ENCODE data around the gene ACAT2. TPM values are rescaled to one million over a fixed set of nuclear protein-coding genes. Genes with fewer than 3 reads are reported as not detected.
"Not testable (repeated sequence)": the region's sequence is repeated elsewhere in the genome, so short reads cannot be mapped to it uniquely, and the experiment has no call there.

Gene ACAT2
- total RNA-seq, 4 donors from 2014 or later = 5.6 to 19.6 (median 11.2) TPM

DNA sequence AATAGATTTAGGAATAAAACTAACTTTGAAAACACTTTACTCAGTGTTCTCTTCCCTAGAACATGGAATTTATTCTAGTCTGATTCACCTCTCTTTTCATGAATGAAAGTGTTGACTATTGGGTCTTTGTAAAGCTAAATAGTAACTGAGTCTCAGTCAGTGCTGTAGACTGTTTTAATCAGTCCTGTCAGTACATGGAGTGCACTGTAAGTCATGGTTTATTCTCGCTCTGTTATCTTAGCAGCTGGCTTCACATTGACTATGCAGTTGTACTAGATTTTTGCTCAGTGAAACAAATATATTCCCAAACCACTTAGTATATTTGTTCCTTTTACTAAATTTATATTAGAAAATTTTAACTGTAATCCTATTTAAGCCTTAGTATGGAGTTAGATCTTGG is 15.1 kb upstream of the ACAT2 start:
- no peak overlapping the region for H3K4me3 ChIP-seq
- no peaks in the 10 kb centered on the region for H3K36me3 ChIP-seq
- no peak overlapping the region for H3K27ac ChIP-seq
- no peak for DNase-seq
- intact Hi-C loops (cut with DNase I; ENCODE audit: low total_unique reads) = no loop called here
- H3K4me1 ChIP-seq = peaks cover 0 to 4% of the 10 kb centered on the region in 2 donors
- no peaks in the 10 kb centered on the region for H3K9me3 ChIP-seq
- TF ChIP-seq, protein P1, sequence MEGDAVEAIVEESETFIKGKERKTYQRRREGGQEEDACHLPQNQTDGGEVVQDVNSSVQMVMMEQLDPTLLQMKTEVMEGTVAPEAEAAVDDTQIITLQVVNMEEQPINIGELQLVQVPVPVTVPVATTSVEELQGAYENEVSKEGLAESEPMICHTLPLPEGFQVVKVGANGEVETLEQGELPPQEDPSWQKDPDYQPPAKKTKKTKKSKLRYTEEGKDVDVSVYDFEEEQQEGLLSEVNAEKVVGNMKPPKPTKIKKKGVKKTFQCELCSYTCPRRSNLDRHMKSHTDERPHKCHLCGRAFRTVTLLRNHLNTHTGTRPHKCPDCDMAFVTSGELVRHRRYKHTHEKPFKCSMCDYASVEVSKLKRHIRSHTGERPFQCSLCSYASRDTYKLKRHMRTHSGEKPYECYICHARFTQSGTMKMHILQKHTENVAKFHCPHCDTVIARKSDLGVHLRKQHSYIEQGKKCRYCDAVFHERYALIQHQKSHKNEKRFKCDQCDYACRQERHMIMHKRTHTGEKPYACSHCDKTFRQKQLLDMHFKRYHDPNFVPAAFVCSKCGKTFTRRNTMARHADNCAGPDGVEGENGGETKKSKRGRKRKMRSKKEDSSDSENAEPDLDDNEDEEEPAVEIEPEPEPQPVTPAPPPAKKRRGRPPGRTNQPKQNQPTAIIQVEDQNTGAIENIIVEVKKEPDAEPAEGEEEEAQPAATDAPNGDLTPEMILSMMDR (IDR thresholded peaks at IDR 0.05) = no peak
- no peak for TF ChIP-seq POLR2A (IDR thresholded peaks at IDR 0.05)
- H3K27me3 ChIP-seq = no peaks in the 10 kb centered on the region

DNA sequence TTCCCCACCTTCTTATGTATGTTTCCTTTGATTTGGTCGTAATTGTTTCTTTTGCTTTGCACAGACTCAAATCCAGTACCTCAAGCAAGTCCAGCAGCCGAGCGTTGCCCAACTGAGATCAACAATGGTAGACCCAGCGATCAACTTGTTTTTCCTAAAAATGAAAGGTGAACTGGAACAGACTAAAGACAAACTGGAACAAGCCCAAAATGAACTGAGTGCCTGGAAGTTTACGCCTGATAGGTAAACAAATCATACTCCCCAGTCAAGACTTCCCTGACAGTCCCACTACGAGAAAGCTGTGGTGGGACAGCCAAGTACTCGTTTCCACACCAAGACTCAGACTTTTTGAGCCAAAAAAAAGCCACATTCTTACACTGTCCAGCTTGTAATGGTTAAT is 13.7 kb upstream of the ACAT2 start:
- H3K4me3 ChIP-seq; H3K4me1 ChIP-seq; intact Hi-C loops (cut with DNase I; ENCODE audit: low total_unique reads); H3K27ac ChIP-seq; H3K27me3 ChIP-seq; DNase-seq; H3K9me3 ChIP-seq; H3K36me3 ChIP-seq: not testable (repeated sequence)

DNA sequence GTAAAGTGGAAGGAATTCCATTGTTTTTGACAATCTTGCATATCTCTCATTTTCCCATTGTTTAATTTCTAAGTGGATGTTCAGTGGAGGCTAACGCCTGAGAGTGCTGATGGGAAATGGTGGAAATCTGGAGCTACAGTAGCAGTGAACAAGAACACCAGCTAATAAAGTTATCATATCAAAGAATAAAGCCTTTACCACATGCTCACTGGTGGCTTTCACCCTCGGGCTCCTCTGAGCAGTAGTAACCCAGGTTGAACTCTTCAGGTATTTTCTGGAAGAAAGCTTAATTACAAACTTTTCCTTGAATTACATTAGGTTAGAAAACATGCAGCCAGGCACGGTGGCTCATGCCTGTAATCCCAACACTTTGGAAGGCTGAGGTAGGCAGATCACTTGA is 10.4 kb upstream of the ACAT2 start:
- no peak for DNase-seq
- Histone ChIP-seq H3K4me1 (no peaks in the 10 kb centered on the region), H3K27me3 (no peaks in the 10 kb centered on the region), H3K4me3 (no peak overlapping the region), H3K36me3 (no peaks in the 10 kb centered on the region), H3K9me3 (no peaks in the 10 kb centered on the region), H3K27ac (no peak overlapping the region)
- intact Hi-C loops (cut with DNase I; ENCODE audit: low total_unique reads) = no loop called here
- TF ChIP-seq, protein P1 (IDR thresholded peaks at IDR 0.05) = no peak
- TF ChIP-seq POLR2A (IDR thresholded peaks at IDR 0.05) = no peak

DNA sequence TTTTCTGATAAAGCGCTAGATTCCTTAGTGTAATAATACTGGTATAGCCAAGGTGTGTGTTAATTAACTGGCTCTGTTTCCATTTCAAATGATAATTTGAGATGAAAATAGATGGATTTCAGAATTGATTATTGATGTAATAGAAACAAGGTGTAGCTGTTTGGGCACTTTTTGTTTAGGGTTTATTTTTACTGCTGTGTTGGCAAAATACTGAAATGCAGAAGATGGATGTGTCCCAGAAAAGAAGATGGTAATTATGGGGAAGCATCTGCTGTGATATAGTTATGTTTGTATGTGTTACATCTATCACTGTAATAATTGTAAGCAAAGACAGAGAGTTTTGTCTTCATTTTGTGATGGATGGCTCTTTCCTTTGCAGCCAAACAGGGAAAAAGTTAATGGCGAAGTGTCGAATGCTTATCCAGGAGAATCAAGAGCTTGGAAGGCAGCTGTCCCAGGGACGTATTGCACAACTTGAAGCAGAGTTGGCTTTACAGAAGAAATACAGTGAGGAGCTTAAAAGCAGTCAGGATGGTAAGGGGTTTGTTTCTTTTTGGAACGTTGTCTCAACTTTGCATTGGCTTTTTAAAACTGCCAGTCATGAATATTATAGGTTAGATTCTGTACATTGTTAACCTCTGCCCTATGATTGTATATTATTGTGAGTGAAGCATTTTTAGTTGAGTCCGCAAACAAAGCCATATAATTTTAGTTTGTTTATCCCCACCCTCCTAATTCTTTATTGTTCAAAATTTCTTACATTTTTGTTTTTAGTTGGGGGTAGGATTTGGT is 8.6 kb upstream of the ACAT2 start:
- no peaks in the 10 kb centered on the region for H3K9me3 ChIP-seq
- DNase-seq = no peak
- no peaks in the 10 kb centered on the region for H3K4me1 ChIP-seq
- H3K27me3 ChIP-seq = no peaks in the 10 kb centered on the region
- H3K36me3 ChIP-seq = no peaks in the 10 kb centered on the region
- H3K4me3 ChIP-seq = no peak overlapping the region
- intact Hi-C loops (cut with DNase I; ENCODE audit: low total_unique reads) = no loop called here
- TF ChIP-seq POLR2A (IDR thresholded peaks at IDR 0.05) = no peak
- TF ChIP-seq, protein P1 (IDR thresholded peaks at IDR 0.05) = no peak
- H3K27ac ChIP-seq = no peak overlapping the region

DNA sequence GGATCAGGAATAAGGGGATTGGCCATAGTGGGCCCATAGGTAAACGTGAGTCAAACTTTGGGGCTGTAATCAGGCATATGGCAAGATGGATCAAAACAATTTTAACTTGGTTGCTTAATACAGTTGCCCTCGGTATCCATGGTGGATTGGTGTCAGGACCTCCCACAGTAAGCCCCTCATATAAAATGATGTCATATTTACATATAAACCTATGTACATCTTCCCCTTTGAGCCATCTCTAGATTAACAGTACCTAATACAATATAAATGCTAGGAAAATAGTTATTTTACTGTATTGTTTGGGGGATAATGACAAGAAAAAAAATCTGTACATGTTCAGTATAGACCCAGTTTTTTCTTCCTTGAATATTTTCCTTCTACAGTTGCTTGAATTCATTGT is 7.4 kb upstream of the ACAT2 start:
- TF ChIP-seq, protein P1 (IDR thresholded peaks at IDR 0.05) = no peak
- TF ChIP-seq POLR2A (IDR thresholded peaks at IDR 0.05) = no peak
- Histone ChIP-seq H3K36me3 (no peaks in the 10 kb centered on the region), H3K4me1 (no peaks in the 10 kb centered on the region), H3K9me3 (no peaks in the 10 kb centered on the region), H3K4me3 (no peak overlapping the region), H3K27ac (no peak overlapping the region), H3K27me3 (no peaks in the 10 kb centered on the region)
- DNase-seq = no peak
- intact Hi-C loops (cut with DNase I; ENCODE audit: low total_unique reads) = no loop called here
